Gastrocnemius medialis (tissue), 4 donors: Measurements from ENCODE around the gene RIPOR3. TPM values are rescaled to one million over a fixed set of nuclear protein-coding genes. Genes with fewer than 3 reads are reported as not detected.

ENCODE experiments used
- ATAC-seq, 2 donors: fragments of 150-250 bp; one replicate each; pipeline ENCODE4 v1.9.1; 2016
- DNase-seq, 2 donors: peaks; one replicate each; pipeline ENCODE4 v3.0.0-alpha.2; 2019
- H3K27ac ChIP-seq, 4 donors: fragments of 200-600 bp; sonication (generic); 1 replicate in 1 of 4; 2 replicates in 3 of 4; pipeline ENCODE4 v1.5.1; 2016 to 2018; ENCODE audit warnings: mild to moderate bottlenecking in 2 of 4, moderate library complexity in 1 of 4
- H3K27me3 ChIP-seq, 3 donors: fragments of 200-600 bp; sonication (generic) in 2 of 3; 1 replicate in 1 of 3; 2 replicates in 2 of 3; pipeline versions ENCODE4 v1.5.1 to v1.6.0; 2016 to 2019; ENCODE audit warnings: mild to moderate bottlenecking in 1 of 3, moderate library complexity in 1 of 3
- H3K36me3 ChIP-seq, 2 donors: fragments of 200-600 bp; sonication (generic) in 1 of 2; one replicate each; pipeline ENCODE4 v1.5.1; 2017 to 2018
- H3K4me1 ChIP-seq, 2 donors: fragments of 200-600 bp; sonication (generic) in 1 of 2; one replicate each; pipeline ENCODE4 v1.5.1; 2016 to 2017; ENCODE audit warnings: mild to moderate bottlenecking in 2 of 2
- H3K4me3 ChIP-seq, 4 donors: fragments of 200-600 bp; sonication (generic) in 3 of 4; 1 replicate in 1 of 4; 2 replicates in 3 of 4; pipeline ENCODE4 v1.5.1; 2016 to 2019; ENCODE audit warnings: mild to moderate bottlenecking in 2 of 4
- H3K9me3 ChIP-seq, 3 donors: fragments of 200-600 bp; sonication (generic) in 2 of 3; 1 replicate in 1 of 3; 2 replicates in 2 of 3; pipeline ENCODE4 v1.5.1; 2016 to 2019
- CTCF ChIP-seq, 5 experiments: fragments of 450-650 bp in 3 of 5; fragments of 200-600 bp in 2 of 5; sonication (generic) in 2 of 5; IDR thresholded peaks in 4 of 5; conservative IDR thresholded peaks in 1 of 5; 1 replicate in 4 of 5; 2 replicates in 1 of 5; pipeline ENCODE4 v1.5.1; 2016 to 2019; ENCODE audit warnings: antibody characterized with exemption in 5 of 5, mild to moderate bottlenecking in 3 of 5, moderate library complexity in 3 of 5
- POLR2A ChIP-seq, 2 donors: fragments of 450-650 bp; IDR thresholded peaks; one replicate each; pipeline ENCODE4 v1.6.1; 2017; ENCODE audit warnings: antibody characterized with exemption in 2 of 2, mild to moderate bottlenecking in 2 of 2, moderate library complexity in 2 of 2
- in situ Hi-C, 4 donors: fragments of 200-750 bp; cut with MboI; loops; one replicate each; pipeline versions ENCODE4 v1.15.0 to v1.8.0; 2017; ENCODE audit warnings: low sequenced_read_pairs in 4 of 4
- intact Hi-C: fragments of 100-400 bp; cut with DNase I; formaldehyde crosslinking; loops from one replicate; pipeline ENCODE4 v1.15.1; 2023; ENCODE audit warnings: low total_unique reads
- total RNA-seq, 4 donors: library from RNA; depleted of rRNA; stranded (reverse); fragments of >200 nt; gene quantifications; one replicate each; pipeline versions ENCODE4 v1.1.0 to v1.2.3, GENCODE V29; 2016

RIPOR3 gene
- total RNA-seq, 4 donors from 2014 or later: 5.3 to 12.5 (median 8.2) TPM

DNA sequence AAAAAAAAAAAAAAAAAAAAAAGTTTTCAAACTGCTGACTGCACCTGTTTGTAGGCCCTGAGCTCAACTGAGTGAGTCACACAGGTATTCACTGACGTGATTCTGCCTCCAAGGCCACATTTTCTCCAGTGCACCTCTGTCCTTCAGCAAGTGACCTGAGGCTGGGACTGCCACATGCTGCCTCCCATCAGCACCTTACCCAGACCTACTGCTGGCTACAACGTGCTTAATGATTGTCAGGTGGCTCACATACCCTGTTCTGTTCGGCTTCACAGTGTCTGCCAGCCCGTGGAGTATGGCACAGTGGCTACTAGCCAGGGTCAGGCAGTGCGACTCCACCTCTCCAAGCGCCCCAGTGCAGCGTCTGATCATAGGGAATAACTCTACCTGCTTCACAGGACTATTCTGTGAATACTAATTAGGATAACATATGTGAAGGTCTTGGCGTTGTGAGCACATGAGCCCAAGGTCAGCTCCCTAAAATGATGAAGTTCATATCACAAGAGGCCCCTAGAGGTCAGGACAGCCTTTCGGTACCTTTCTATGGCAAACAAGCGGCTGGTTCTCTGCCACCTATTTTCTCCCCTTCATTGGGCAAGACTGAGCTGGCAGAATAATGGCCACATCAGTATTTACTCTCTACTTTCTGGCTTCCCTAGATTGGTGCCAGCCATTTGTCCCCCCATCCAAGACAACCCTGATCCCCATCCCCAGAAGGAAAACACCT lies 28.1 kb downstream of the RIPOR3 start:
- in situ Hi-C loops: loop anchor here in 2 of 4 donors (10.0 kb wide), 1 partner anchor 82 kb away; no protein-coding TSS in a partner anchor

GRCh38 chr20:50659975-50660670 lies 31.2 kb downstream of the RIPOR3 start:
- no peak for DNase-seq
- H3K27me3 ChIP-seq: no peaks in the 10 kb centered on the region
- no peaks in the 10 kb centered on the region for H3K36me3 ChIP-seq
- peaks cover 36 to 56% of the 10 kb centered on the region in 2 donors for H3K4me1 ChIP-seq
- no peak overlapping the region for H3K4me3 ChIP-seq
- H3K27ac ChIP-seq: peak overlapping the region; percentile 70 to 79 (median 75)
- intact Hi-C loops: loop anchor here (5.0 kb wide), 1 partner anchor 52 kb away; no protein-coding TSS in a partner anchor
- in situ Hi-C loops: loop anchor here in 2 of 4 donors (10.0 kb wide), 1 partner anchor 85 kb away; no protein-coding TSS in a partner anchor
- TF ChIP-seq POLR2A (IDR thresholded peaks at IDR 0.05) (no peak), CTCF (IDR thresholded peaks at IDR 0.05 in 4 of 5, conservative IDR thresholded peaks at IDR 0.05 in 1 of 5) (no peak)
- ATAC-seq: no peak
- H3K9me3 ChIP-seq: no peaks in the 10 kb centered on the region

More for the DNA sequence above, 28.1 kb downstream of the RIPOR3 start:
- H3K27me3 ChIP-seq: no peaks in the 10 kb centered on the region
- H3K27ac ChIP-seq: peak overlapping the region; percentile 70 to 79 (median 75)
- no peaks in the 10 kb centered on the region for H3K36me3 ChIP-seq
- ATAC-seq (peak; percentile 33 to 43), DNase-seq (no peak)
- TF ChIP-seq CTCF (IDR thresholded peaks at IDR 0.05 in 4 of 5, conservative IDR thresholded peaks at IDR 0.05 in 1 of 5): peak in 4 of 5 experiments; percentile 15 to 39 (median 28)
- TF ChIP-seq POLR2A (IDR thresholded peaks at IDR 0.05): no peak
- H3K9me3 ChIP-seq: no peaks in the 10 kb centered on the region
- H3K4me1 ChIP-seq: peaks cover 19 to 30% of the 10 kb centered on the region in 2 donors
- intact Hi-C loops: loop anchor here (1.0 to 5.0 kb wide), 2 partner anchors 49 to 82 kb away; no protein-coding TSS in a partner anchor
- no peak overlapping the region for H3K4me3 ChIP-seq

GRCh38 chr20:50658804-50659380 lies 32.5 kb downstream of the RIPOR3 start:
- intact Hi-C loops: no loop called here
- Histone ChIP-seq H3K9me3 (no peaks in the 10 kb centered on the region), H3K36me3 (no peaks in the 10 kb centered on the region), H3K27ac (peak overlapping the region; percentile 50 to 79 (median 75)), H3K27me3 (no peaks in the 10 kb centered on the region), H3K4me1 (peaks cover 36 to 60% of the 10 kb centered on the region in 2 donors), H3K4me3 (no peak overlapping the region)
- ATAC-seq (peak in 1 of 2 donors; percentile 43), DNase-seq (no peak)
- in situ Hi-C loops: no loop called here
- TF ChIP-seq POLR2A (IDR thresholded peaks at IDR 0.05): no peak
- TF ChIP-seq CTCF (IDR thresholded peaks at IDR 0.05 in 4 of 5, conservative IDR thresholded peaks at IDR 0.05 in 1 of 5): peak in 2 of 5 experiments; percentile 22 to 24

GRCh38 chr20:50655311-50655880 lies 35.9 kb downstream of the RIPOR3 start:
- H3K4me1 ChIP-seq: peaks cover 30 to 52% of the 10 kb centered on the region in 2 donors
- no peak overlapping the region for H3K4me3 ChIP-seq
- peak; percentile 39 to 70 for DNase-seq
- H3K27me3 ChIP-seq: no peaks in the 10 kb centered on the region
- H3K27ac ChIP-seq: peak overlapping the region; percentile 71 to 79 (median 73)
- TF ChIP-seq POLR2A (IDR thresholded peaks at IDR 0.05) (peak in 1 of 2 donors; percentile 30), CTCF (IDR thresholded peaks at IDR 0.05 in 4 of 5, conservative IDR thresholded peaks at IDR 0.05 in 1 of 5) (no peak)
- H3K36me3 ChIP-seq: no peaks in the 10 kb centered on the region
- in situ Hi-C loops: no loop called here
- H3K9me3 ChIP-seq: no peaks in the 10 kb centered on the region
- intact Hi-C loops: no loop called here
- ATAC-seq: peak; percentile 65 to 66
